GM18498 (cell line): ENCODE results near the gene FBXO42.

Experiments
- ATAC-seq: cut with Tn5 transposase; IDR thresholded peaks from one replicate; pipeline ENCODE4 v1.9.1; 2021; ENCODE audit warnings: mild to moderate bottlenecking, moderate library complexity; ENCODE audit not compliant: unreplicated experiment

Gene FBXO42

GRCh38 chr1:16326833-16327404, 25.4 kb downstream of the FBXO42 start:
- ATAC-seq = no peak

- ATAC-seq = no peak
These were observed 27.8 kb downstream of the FBXO42 start for GRCh38 chr1:16324456-16324890.

DNA sequence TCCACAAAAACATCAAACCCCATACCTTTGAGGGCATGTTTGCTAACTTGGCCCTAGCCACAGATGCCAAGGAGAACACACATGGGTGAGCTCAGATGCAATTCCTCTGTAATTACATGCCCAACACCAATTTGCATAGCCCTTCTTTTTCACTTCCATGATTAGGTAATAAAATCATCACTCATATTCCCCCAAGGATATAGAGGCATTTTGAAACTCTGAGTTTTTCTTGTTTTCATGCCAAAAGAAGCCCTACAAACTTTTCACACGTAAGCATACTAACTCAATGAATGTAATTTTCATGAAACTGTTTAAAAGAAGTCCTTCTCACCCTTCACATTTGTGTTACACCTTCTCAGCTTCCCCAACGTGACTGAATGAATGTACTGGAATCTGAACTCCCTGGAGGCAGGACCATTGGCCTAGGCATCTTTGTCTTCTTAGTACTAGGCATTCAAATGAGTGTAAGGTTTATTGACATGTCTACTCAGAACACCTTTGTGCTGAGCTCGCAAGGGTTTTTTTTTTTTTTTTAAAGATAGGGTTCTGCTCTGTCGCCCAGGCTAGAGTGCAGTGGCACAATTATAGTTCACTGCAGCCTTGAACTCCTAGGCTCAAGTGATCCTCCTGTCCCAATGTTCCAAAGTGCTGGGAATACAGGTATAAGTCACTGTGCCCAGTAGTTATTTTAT, 31.0 kb downstream of the FBXO42 start:
- ATAC-seq = no peak

DNA sequence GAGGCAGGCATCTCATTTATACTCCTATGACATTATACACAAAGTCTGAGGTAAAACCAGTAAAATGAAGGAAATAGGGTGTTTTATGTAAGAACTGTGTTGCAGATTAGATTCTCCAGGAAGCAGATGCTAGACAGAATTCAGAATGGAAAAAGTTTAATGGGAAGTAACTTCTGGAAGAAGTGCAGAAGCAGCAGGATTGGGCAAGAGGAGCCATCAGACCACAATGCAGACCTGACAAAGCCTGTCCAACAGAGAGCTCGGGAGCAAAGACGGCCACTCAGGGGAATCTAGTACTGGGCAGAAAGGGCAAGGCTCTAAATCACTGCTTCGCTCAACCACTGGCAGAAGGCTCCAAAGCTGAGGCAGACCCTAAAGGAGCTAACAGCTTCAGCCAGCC, 33.7 kb downstream of the FBXO42 start:
- no peak for ATAC-seq

DNA sequence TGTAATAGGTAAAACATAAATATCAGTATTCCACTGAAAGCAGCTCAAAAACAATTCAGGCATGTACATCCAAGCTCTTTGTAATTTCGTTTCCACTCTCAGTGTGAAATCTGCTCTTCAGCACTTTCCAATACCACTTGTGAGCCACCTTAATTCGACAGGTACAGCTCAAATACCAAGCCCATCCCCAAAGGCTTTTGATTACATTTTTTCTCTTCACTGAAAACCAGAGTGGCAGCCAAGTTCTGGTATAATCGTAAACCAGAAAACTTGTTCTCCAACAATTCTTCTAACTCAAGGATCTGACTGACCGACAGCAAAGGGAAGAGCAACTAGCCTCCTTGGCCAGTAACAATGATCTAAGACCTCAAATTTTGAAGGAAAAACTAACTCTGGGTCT, 36.8 kb downstream of the FBXO42 start:
- ATAC-seq = no peak

DNA sequence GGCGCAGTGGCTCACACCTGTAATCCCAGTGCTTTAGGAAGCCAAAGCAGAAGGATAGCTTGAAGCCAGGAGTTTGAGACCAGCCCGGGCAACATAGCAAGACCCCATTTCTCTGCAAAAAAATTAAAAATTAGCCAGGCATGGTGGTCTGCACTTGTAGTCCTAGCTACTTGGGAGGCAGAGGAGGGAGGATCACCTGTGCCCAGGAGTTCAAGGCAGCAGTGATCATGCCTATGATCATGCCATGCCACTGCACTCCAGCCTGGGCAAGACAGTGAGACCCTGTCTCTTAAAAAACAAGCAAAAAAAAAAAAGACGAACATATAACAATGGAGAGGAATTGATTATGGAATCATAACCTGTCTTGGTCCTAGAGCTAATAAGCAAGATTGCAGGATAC, 45.1 kb downstream of the FBXO42 start:
- no peak for ATAC-seq

DNA sequence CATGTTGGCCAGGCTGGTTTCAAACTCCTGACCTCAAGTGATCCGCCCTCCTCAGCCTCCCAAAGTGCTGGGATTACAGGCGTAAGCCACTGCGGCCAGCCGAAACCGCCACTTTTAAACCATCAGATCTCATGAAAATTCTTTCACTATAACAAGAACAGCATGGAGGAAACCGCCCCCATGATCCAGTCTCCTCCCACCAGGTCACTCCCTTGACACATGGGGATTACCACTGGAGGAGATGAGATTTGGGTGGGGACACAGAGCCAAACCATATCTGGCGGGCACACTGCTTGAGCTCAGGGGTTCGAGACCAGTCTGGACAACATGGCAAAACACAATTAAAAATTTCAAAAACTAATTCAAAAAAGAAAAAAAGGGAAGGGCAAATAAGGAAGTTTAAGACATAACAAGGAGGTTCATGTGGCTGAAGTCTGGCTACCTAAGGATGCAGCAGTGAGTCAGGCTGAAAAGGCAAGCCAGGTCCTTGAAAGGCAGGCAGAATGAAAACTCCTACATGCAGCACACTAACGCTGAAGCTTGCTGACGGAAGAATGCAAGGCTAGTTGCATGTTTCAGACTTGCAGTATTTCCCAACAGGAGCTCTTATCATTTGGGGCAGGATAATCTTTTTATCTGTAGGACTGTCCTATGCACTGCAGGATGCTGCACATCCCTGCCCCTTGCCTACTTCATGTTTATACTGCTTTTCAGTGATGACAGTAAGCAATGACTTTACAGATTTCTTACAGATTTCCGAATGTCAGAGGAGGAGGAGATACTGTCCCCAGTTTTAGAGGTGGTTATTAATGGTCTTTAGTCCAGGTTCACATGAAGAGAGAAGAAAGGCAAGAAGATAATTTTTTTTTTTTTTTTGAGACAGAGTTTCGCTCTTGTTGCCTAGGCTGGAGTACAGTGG, 49.3 kb downstream of the FBXO42 start:
- ATAC-seq = no peak

- ATAC-seq = no peak
These were observed 51.8 kb downstream of the FBXO42 start for GRCh38 chr1:16300436-16300835.

GRCh38 chr1:16298653-16299052, 53.6 kb downstream of the FBXO42 start:
- ATAC-seq = no peak

GRCh38 chr1:16296643-16297042, 55.6 kb downstream of the FBXO42 start:
- ATAC-seq = no peak

- ATAC-seq = no peak
These were observed 57.8 kb downstream of the FBXO42 start for GRCh38 chr1:16294219-16295212.

GRCh38 chr1:16293538-16293937, 58.7 kb downstream of the FBXO42 start:
- ATAC-seq = no peak

DNA sequence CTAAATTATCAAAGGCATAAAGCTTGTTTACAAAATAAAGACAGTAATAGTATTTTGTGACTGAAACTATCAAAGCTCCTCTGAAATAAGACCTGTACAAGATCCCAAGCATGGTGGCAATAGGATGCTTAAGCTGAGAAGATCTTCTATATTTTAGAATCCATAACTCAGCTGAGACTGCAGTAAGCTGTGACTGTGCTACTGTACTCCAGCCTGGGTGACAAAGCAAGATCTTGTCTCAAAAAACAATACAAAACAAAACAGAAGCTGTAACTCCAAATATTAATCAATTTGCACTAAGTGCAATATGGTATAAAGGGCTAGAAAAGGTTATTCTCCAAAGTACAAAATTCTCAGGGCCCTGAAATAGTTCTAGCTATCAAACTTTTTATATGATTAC, 59.5 kb downstream of the FBXO42 start:
- ATAC-seq = no peak

- no peak for ATAC-seq
These were observed 62.3 kb downstream of the FBXO42 start for GRCh38 chr1:16289959-16290358.

GRCh38 chr1:16286122-16286521, 66.2 kb downstream of the FBXO42 start:
- no peak for ATAC-seq

DNA sequence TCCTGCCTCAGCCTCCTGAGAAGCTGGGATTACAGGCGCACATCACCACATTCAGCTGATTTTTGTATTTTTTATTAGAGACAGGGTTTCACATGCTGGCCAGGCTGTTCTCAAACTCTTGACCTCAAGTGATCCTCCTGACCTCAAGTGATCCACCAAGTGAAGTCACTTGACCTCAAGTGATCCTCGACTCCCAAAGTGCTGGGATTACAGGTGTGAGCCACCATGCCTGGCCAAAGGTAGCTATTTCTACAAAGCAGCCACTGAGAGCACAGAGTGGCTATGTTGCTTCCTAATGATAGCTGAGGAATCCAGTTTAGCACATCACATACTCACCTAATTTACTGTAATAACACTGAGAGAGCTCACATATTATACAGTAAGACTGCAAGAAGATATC, 70.5 kb downstream of the FBXO42 start:
- ATAC-seq = no peak

DNA sequence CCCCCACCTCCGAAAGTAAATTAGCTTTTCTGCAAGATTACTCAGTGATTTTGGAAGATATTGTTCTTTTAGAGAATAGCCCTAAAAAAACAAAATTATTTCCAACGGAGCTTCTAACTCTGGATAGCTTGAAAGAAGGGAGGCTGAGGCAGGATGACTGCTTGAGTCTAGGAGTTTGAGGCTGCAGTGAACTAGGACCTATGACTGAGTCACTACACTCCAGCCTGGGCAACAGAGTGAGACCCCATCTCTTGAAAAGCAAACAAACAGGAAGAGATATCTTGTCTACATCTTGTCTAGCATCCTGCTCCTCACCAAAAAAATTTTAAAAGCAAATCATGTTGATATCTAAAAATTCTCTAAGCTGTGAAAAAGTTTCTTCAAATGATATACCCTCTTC, 73.1 kb downstream of the FBXO42 start:
- ATAC-seq = no peak

DNA sequence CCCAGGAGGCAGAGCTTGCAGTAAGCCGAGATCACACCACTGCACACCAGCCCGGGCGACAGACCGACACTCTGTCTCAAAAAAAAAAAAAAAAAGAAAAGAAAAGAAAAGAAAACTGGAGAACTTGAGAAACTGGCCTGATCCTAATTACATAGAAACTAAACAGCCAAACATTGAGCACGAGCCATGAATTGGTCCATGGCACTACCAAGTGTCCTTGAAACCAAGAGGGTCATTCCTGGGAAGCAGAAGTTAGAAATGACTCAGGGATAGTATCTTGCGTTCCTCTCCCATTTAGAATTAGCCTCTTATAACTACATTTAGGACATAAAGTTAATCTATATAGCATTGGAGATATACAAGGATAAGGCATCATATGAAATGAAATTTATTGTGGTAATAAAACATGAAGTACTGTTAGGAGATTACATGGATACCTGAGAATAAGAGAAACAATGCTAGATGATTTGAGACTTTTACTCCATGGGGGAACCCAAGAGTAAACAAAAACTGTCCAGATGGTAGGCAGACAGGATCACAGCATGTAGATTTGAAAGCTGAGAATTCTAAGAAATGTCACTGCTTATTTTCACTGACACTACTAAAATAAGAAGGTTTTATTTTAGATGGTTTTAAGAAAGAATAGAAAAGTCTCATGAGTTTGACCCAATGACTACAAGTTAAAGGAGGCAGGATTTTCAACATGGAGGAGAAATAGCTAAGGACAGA, 75.8 kb downstream of the FBXO42 start:
- ATAC-seq = no peak

DNA sequence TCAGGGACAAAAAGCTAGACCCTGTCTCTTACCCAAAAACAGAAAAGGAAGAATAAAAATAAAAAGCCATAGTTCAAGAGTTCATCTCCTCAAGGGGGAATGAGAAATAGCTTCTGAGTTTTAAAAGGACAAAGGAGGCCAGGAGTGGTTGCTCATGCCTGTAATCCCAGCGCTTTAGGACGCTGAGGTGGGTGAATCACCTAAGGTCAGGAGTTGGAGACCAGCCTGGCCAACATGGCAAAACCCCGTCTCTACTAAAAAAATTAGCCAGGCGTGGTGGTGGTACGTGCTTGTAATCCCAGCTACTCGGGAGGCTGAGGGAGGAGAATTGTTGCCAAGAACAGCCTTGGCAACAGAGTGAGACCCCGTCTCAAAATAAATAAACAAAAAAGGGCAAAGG, 76.7 kb downstream of the FBXO42 start:
- no peak for ATAC-seq

GRCh38 chr1:16267690-16268180, 84.5 kb downstream of the FBXO42 start:
- ATAC-seq = no peak
